GM18502 (cell line): Measurements from ENCODE around the gene SLC6A15.

Experiments used
- ATAC-seq: cut with Tn5 transposase; IDR thresholded peaks from one replicate; pipeline ENCODE4 v1.9.1; 2021; ENCODE audit warnings: mild to moderate bottlenecking; ENCODE audit not compliant: unreplicated experiment, poor library complexity

SLC6A15 gene

DNA sequence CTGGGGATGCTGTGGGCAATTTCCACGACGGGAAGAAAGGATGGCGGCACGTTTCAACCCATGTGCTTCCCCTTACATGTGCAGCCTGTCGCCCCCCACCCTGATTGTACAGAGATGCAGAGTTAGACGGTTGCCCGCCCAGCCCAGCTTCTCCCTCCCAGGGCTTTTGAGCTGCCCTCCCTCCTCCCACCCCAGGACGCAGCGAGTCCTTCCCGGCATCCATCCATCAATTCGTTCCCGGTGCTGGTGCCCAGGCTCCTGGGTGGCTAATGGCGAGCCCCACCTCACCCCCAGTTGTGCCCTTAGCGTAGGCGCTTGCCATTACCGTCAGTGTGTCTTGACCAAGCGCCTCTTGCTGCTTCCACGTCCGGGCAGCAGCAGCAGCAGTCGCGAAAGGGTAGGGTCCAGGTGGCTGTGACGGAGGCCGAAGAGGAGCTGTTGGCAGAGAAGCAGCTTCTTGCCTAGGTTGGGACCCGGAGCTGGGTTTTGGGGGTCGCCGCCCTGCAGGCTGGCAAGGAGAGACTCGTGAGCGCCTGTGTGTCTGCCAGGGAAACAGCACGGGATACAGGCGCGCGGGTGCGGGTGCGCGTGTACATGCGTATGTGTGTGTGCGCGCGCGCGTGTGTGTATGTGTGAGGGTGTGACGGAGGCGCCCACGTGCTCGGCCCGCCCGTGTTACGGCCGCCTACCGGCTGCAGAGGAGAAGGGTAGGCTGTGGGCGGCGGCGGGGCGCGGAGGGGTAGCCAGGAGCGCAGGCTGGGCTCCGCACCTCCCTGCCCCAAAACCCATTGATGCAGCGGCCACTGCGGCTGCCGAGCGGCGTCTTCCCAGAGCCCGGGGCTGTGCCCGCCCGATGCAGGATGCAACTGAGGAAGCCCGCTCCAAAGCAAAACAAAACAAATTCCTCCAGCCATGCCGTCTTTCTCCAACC, at the start of gene SLC6A15:
Gene SLC6A15, minus strand, starts transcription at position 602 of the 931 bp plus-strand sequence. CDS start 20,679 bp downstream, outside the sequence.
- peak; percentile 69 for ATAC-seq

DNA sequence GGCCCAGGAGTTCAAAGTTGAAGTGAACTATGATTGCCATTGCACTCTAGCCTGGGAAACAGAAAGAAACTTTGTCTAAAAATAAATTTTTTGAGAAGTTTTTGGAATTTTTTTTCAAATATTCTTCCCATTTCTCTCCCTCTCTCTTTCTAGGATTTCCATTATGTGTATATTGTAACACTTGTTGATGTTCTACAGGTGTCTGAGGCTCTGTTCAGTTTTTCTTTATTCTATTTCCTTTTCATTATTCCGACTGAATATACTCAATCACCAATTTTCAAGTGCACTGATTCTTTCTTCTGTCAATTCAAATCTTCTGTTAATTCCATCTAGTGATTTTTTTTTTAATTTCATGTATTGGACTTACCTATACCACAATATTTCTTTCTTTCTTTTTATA, 48.3 kb upstream of the SLC6A15 start:
- no peak for ATAC-seq

DNA sequence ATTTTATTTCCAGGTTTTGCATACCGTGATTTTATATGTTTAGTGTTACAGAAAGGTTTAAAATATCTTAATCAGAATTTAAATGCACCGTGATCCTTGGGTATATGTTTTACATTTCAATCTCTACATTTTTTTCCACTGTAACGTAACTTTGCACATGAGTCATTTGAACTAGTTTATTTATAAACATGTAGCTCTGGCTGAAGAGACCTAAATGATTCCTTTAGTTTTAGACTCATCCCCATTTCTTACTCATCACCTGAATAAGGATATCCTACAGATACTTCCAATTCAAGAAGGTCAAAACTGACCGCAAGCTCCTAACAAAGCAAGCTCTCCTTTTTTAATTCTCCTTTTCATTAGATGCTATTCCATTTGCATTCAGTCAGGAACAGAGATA, 42.7 kb upstream of the SLC6A15 start:
- no peak for ATAC-seq

DNA sequence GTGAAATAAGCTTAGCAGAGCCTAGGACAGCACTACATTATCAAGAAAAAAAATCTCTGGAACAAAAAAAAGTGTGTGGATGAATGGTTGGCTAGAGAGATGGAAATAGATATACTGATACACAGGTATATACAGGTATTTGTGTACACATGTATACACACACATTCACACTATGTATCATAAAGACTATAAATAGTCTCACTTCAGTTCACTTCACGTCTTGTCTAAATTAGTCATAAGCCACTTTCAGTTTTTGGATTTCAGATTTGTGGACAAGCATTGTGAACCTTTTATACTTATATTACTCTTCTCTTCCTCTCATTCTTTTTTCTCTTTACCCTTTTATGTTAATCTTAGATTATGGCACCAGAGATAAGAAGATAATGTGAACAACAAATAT, 41.8 kb upstream of the SLC6A15 start:
- ATAC-seq = no peak

DNA sequence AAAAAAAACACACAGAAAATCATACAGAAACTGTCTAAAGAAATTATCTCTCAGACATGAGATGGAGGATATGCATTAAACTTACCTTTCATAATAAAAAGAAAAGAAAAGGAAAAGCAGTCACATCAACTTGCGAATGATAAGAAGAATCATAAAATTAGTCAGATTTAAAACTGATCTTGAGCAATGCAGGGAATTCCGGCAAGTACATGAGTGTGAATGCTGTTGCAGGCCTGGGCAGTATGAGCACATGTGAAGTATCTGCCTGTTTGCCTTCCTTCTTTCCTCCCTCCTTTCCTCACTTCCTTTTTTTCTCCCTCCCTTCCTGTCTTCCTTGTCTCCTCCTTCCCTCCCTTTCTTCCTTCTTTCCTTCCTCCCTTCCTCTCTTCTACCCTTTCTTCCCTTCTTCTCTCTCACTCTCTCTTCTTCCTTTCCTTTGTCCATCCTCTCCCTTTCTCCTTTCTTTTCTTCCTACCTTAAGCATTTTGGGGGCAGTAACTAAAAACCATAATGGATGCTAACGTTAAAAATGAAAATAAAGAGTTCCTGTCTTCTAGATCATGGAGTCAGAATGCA, 38.5 kb upstream of the SLC6A15 start:
- no peak for ATAC-seq

DNA sequence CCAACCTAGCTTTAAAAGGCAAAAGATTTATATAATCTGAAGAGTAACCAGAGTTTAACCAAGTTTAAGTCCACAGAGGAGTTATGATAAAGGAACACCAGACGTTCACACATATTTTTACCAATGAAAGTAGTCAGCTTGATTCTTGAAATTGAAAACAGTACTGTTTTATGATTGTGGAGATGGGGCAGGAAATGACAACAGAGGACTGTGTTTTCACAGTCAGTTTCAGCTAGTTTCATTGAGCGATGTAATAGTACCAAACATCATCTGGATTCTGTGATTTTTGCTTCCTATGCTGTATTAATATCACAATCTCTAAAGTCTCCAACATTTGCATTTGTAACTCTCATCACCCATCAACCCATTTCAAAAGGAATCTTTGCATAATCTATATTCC, 34.2 kb upstream of the SLC6A15 start:
- ATAC-seq = no peak

DNA sequence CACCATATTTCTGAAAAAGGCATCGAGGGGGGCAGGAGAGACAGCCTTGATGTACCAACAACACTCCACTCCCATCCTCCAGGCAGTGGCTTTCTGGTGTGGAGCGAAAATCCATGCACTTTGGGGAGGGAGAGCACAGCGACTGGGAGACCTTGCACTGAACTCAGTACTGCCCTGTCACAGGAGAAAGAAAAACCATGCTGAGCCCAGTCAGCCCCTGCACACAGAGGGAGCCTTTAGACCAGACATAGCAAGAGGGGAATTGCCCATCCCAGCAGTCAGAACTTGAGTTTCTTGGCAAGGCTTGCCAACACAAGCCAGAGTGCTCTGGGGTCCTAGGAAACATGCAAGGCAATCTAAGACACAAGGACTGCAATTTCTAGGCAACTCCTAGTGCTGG, 24.8 kb upstream of the SLC6A15 start:
- ATAC-seq = no peak

DNA sequence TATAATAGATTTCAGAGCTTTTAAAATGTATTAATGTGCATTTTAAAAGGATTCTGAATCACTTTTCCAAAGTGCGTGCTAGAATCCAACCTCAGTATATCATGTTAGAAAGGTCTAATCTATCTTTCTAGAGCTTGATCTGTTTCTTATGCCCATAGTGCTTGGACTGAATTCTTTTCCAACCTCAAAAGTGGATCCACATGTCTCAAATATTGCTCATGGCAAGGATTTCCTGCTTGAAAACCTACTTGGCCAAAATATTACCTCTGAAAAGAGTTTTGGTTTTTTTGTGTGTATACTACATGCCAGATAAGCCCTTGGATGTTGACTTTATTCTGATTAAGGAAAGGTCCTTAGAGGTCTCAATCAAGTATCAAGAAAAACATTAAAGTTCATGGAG, 16.9 kb upstream of the SLC6A15 start:
- no peak for ATAC-seq

DNA sequence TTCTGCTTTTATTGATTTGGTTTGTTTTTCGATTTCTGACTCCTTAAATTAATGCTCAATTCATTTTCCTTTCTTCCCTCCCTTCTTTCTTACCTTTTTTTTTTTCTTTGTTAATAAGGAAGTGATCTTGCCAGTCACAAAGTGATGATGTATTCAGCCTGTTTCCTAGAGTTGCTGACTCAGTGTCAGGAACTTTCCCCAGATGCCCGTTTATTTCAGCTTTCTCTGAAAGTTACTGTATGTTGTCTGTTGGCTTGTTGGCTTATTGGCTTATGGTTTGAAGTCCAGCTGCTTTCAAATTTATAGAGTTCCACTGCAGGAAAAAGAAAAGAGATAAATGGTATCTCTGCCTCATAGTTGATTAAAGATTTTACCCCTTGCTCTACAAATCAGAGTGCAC, 12.4 kb upstream of the SLC6A15 start:
- no peak for ATAC-seq

DNA sequence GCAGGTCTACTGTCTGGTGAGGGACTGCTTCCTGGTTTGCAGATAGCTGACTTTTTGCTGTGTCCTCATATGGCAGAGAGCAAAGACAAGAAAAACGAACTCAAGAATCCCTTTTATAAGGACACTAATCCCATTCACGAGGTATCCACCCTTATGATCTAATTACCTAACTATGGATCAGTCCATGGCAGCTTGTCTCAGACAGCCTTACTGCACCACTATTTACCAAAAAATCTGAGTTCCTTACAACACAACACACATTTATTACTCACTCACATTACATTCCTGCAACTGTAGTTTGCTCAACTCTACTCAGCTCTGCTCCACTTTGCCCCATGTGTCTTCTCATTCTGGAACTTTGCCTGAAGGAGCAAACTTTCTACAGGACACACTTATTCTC, 10.1 kb upstream of the SLC6A15 start:
- no peak for ATAC-seq

DNA sequence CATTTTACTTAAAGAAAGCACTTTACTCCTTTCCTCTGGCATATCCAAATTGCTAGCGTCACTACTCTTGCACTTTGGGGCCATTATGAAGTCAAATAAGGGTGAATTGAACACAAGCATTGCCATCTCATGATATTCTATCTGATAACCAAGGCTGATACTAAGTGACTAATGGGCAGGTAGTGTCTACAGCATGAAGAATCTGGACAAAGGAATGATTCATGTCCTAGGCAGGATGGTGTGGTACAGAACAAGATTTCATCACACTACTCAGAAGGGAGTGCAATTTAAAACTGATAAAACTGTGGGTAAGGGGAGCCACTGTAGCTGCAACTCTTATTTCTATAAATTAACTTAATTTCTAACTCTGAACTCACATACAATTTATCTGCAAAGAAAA, 7.7 kb upstream of the SLC6A15 start:
- ATAC-seq = no peak

DNA sequence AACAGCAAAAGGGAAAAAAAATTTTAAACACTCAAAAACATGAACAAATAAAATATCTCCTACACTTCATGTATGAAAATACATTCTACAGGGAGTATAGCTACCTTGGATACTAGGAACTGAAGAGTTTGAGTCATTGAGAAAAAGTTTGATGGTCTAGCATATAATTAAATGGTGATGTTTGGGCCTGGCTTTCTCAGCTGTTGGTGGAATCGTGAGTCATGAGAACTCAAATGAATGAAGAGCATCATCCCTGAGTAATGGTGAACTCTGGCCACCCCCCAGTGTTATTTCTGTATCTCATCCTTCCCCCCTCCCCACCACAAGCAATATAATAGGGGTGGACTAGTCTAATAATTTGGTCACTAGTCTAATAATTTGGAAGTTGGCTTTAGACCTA, 6.7 kb upstream of the SLC6A15 start:
- ATAC-seq = no peak

DNA sequence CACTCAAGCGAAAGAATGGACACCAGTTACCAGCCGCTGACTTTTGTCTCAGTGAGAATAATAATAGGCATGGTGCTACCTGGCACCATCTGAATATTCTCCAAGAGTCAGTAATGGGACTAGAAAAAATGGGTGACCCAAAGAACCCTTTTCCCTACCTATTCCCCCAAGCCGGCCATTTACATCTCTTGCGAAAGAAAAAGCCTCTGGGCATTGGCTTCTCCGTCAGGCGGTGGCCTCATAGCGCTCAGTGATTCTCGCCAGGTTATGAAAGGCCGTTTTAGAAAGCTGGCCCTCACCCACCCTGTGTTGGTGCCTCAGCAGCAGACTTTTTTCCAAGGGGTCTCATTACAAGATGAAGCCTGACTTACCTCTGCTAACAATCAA, 523 bp upstream of the SLC6A15 start:
- ATAC-seq = no peak

DNA sequence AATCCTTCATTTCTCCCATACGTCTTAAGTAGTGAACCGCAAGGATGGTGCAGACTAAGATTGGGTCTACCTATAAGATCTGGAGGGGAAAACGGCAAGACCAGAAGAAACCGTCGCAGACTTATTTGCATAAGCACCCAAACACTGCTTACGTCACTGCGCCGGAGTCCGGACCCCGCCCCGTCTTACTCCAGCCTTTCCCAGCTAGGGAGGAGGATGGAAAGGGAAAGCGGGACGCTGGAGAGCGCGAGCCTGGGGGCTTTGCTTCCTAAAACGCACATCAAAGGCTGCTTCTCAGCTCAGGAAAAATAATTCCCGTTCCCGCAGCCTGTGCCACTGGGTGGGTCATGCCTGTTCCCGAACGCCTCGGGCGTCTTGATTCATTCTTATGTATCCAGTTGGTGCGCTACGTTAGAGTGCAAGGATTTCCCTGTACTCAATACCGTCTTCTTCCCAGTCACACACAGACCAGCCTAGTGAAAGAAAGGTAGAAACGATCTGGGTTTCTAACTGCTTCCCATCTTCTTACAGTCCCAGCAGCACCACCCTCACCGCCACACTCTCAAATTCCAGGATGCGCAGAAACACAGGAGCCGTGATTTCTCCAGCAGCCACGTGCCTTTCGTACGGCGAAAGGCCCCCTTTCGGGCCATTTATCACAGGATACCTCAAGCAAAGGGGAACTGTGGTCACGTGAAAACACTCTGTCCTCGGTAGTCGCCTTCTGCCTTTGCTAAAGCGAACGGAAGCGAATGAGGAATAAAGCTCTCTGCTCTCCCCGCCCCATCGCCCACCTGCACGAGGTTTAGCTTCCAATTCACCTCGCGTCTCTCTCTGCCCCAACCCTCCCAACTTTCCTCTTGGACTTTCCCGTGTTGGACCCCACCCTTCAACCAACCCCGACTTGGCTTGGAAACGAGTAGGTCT, 1.1 kb downstream of the SLC6A15 start:
- ATAC-seq = peak; percentile 63

DNA sequence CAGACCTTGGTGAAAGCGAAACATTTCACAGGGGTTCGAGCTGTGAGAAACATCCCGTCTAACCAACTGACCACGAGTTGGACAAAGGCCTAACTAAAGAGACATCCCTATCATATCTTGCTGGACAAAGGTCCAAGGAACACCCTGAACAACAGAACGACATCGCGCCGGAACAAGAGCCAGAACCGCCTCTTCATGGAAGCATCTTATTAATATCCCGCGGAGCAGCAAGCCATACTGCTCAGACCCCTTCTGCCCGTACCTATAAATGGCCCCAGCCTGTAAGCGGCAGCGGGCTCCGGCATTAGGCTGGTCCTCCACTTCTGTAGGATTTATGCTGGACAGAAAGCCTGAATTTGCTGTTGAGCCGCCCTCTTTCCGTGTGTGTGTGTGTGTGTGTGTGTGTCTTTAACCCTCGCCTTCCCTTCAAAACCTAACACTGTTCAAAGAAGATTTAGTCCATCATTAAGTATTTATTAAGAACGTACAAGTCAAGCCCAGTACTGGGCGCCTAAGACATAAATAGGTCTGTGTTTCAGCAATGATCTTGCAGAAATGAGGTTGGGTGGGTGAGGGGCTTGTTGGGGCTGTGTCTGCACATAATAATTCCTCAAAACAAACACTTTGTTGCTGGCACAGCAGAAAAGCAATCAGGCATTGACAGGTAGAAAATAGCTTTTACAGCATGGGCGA, 1.9 kb downstream of the SLC6A15 start:
- ATAC-seq = no peak

DNA sequence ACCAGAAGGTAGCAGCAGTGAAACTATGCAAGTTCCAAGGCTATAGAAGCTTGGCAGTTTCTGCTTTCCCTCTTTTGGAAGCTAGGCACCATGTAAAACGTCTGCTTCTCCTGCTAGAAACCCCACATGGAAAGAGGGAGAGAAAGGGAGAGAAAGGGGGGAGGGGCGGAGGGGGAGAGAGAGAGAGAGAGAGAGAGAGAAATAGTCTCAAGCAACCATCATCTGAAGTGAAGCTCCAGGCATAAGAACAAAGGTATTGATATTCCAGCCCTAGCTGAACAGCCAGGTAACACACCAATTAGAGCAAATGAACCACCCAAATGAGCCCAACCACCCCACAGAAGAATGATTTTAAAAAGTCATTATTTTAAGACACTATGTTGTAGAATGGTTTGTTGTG, 8.5 kb downstream of the SLC6A15 start:
- ATAC-seq = no peak

DNA sequence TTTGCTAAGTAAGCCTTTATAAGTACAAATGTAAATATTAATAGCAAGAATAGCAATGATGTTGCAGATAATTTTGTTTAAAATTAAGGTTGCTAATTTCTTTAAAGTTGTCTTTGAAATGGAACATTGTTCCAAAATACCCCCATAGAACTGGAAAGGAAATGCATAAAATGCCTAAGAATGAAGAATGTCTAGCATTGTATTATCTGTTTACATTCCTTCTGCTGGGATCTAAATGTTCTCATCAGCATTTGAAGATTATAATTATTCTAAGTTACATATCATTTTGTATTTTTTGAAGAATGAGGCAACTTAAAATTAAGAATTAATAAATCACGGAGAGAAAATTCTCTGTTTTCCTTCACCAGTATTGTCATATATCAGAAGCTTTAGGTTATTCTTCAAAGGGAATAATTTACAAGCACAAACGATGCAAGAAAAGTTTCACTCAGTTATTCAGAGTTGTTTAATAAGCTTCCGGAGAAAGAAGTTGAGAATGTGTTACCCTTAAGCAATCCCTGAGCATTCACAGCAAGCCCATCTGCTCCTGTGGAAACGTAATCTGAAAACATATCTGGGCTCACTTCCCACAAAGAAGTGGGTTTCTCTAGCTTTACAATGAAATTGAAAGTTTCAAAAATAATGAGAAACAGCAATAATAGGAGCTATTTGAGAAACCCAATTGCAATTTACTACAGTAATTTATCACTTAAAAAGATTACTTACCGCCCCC, 21.3 kb downstream of the SLC6A15 start:
- ATAC-seq = no peak

DNA sequence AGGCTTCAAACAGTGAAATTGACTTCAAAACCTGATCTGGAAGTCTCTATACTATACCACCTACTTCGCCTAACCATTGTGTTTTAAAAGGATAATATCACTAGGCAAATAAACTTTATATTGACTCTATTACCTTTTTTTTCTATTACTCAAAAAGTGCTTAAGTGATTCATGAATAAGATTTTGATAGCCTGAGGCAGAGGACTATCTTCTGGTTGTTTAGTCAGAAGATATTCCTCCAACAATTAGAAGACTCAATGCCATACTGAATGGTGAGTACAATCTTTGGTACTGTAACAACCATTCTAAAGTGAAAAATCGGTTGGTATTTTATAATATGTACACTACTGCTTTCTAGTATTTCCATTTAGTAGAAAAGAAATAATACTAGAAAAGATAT, 22.8 kb downstream of the SLC6A15 start:
- ATAC-seq = no peak

DNA sequence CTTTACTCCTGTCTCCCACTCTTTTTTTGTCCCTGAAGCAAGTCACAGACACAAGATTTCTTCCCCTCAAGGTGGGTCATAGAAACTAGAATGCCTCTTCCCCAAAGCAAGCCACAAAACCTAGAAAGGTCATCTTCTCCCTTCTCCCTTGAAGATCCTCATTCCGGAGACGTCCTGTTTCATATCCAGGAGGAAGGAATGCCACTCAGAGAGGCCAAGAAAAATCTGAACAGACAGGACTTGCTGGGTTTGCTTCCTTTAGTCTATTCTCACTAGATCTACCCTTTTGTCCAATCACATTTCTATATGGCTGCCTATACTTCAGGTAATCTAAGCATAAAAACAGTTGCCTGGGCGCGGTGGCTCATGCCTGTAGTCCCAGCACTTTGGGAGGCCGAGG, 23.7 kb downstream of the SLC6A15 start:
- no peak for ATAC-seq

DNA sequence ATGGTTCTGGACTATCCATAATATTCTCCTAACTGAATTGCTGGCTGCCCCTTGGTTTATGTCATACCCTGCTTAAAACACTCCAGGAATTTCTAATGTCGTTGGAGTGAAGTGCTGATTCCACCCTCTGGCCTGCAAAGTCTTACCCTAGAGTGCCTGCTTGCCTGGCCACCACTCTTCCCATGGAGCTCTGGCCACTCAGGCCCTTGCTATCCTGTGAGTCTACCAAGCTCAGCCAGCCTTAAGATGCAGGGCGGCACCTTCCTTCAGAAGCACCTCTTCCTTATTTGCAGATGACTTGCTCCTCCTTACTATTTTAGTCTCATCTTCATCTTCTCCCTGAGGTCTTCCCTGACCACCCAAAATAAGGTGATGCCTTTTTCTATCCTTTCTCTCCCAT, 35.3 kb downstream of the SLC6A15 start:
- no peak for ATAC-seq
